AG09319 (cell line): Measurements from ENCODE around the gene ADAMTSL1.

Experiments
- DNase-seq: peaks from one replicate; pipeline ENCODE4 v3.0.0-alpha.2; 2010; ENCODE audit warnings: low read depth; ENCODE audit errors: extremely low read depth
- CTCF ChIP-seq: IDR thresholded peaks from 2 replicates; pipeline ENCODE4 v1.5.1; 2011; ENCODE audit warnings: low read depth, mild to moderate bottlenecking, inconsistent platforms, low read length, moderate library complexity

ADAMTSL1 gene

GRCh38 chr9:18617759-18618158 is 143.8 kb downstream of the ADAMTSL1 start:
- no peak for DNase-seq
- no peak for TF ChIP-seq CTCF

- no peak for TF ChIP-seq CTCF
- DNase-seq: no peak
These were observed 144.9 kb downstream of the ADAMTSL1 start for GRCh38 chr9:18618862-18619261.

- no peak for TF ChIP-seq CTCF
- DNase-seq: no peak
These were observed 148.4 kb downstream of the ADAMTSL1 start for GRCh38 chr9:18622186-18622836.

- TF ChIP-seq CTCF: no peak
- DNase-seq: no peak
These were observed 149.5 kb downstream of the ADAMTSL1 start for GRCh38 chr9:18623221-18624079.

GRCh38 chr9:18626046-18626698 is 152.2 kb downstream of the ADAMTSL1 start:
- DNase-seq: no peak
- no peak for TF ChIP-seq CTCF

GRCh38 chr9:18629136-18629535 is 155.2 kb downstream of the ADAMTSL1 start:
- DNase-seq: no peak
- no peak for TF ChIP-seq CTCF
